ENCODE data around the gene SPPL3.
"Not testable (repeated sequence)": the region's sequence is repeated elsewhere in the genome, so short reads cannot be mapped to it uniquely, and the experiment has no call there.

Gene SPPL3, protein sequence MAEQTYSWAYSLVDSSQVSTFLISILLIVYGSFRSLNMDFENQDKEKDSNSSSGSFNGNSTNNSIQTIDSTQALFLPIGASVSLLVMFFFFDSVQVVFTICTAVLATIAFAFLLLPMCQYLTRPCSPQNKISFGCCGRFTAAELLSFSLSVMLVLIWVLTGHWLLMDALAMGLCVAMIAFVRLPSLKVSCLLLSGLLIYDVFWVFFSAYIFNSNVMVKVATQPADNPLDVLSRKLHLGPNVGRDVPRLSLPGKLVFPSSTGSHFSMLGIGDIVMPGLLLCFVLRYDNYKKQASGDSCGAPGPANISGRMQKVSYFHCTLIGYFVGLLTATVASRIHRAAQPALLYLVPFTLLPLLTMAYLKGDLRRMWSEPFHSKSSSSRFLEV

DNA sequence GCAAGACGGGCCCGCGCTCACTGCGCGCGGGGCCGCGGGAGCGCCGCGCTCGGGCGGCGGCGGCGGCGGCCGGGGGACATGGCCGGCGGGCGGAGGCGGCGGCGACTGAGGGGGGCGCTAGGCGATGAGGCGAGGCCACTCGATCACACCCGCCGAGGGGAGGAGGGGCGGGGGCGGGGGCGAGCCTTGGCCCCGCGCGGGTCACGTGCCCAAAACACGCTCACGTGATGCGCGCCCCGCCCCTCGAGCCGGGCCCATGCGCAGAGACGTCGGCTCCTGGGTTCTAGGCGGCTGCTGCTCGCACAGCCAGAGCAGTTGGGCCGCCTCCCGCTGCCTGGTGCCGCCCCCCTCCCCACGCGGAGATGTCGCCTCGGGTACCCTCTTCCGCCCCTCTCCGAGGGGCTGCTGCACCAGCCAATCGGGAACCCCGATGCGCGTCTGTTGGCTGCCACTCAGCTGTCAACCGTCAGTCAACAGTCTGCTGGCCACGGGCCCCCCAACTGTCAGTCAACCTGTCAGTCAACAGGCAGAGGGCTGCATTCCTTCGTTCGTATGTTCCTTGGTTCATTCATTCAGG, at the start of gene SPPL3:
Gene SPPL3 (minus strand): TSS at position 162 of the 577 bp plus-strand sequence. CDS start 491 bp downstream, outside the sequence.
- in situ Hi-C loops (cut with HindIII; ENCODE audit: low pct_unique_long_range_greater_than_20kb, low sequenced_read_pairs), result no loop called here
- peak; percentile 95 for DNase-seq (ENCODE audit: low read depth in 1 of 2, low spot score in 1 of 2)
- TF ChIP-seq JUND (IDR thresholded peaks at IDR 0.05; ENCODE audit: low read depth), result no peak

DNA sequence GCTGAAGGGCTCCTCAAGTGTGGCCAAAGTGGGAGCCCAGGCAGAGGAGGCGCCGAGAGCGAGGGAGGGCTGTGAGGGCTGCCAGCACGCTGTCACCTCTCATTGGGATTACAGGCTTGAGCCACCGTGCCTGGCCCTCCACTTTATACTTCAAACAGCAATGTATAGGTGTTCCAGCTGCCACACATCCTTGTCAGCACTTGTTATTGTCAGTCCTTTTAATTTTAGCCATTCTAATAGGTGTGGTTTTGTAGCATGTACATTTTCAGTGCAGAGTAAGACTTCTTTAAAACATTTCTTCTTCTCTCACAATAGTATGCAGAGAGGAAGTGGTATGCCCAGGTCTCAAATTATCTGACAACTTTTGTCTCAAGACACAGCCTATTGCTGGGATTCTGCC, 46.6 kb upstream of the SPPL3 start:
- no peak for TF ChIP-seq JUND (IDR thresholded peaks at IDR 0.05; ENCODE audit: low read depth)
- DNase-seq (ENCODE audit: low read depth in 1 of 2, low spot score in 1 of 2), result no peak
- in situ Hi-C loops (cut with HindIII; ENCODE audit: low pct_unique_long_range_greater_than_20kb, low sequenced_read_pairs), result no loop called here

GRCh38 chr12:120950260-120950799, 46.2 kb upstream of the SPPL3 start:
- in situ Hi-C loops (cut with HindIII; ENCODE audit: low pct_unique_long_range_greater_than_20kb, low sequenced_read_pairs); DNase-seq (ENCODE audit: low read depth in 1 of 2, low spot score in 1 of 2): not testable (repeated sequence)

- DNase-seq (ENCODE audit: low read depth in 1 of 2, low spot score in 1 of 2); in situ Hi-C loops (cut with HindIII; ENCODE audit: low pct_unique_long_range_greater_than_20kb, low sequenced_read_pairs): not testable (repeated sequence)
Measured at GRCh38 chr12:120945516-120945915, 41.4 kb upstream of the SPPL3 start.

DNA sequence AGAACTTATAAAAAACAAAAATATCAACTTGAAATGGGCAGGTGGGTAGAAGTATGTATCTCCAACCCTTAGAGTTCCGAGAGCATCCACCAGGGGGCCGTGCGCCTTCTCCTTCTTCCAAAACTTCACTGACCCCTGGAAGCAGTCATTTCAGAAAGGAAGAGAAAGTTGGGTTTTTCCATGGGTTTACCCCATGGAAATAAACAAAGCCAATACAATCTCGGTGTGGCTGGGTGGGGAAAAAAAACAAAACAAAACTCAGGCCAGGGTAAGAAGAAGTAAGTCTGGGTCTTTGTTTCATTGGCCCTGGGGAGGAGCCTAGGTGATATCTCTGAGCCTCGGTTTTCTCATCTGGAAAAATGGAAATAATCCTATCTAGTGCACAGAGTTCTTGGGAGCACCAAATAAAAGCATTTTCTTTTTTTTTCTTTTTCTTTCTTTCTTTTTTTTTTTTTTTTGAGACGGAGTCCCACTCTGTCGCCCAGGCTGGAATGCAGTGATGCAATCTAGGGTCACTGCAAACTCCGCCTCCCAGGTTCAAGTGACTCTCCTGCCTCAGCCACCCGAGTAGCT, 40.6 kb upstream of the SPPL3 start:
- DNase-seq (ENCODE audit: low read depth in 1 of 2, low spot score in 1 of 2), result peak; percentile 68 to 78
- in situ Hi-C loops (cut with HindIII; ENCODE audit: low pct_unique_long_range_greater_than_20kb, low sequenced_read_pairs), result no loop called here
- TF ChIP-seq JUND (IDR thresholded peaks at IDR 0.05; ENCODE audit: low read depth), result no peak

GRCh38 chr12:120943482-120943881, 39.3 kb upstream of the SPPL3 start:
- no peak for DNase-seq (ENCODE audit: low read depth in 1 of 2, low spot score in 1 of 2)
- TF ChIP-seq JUND (IDR thresholded peaks at IDR 0.05; ENCODE audit: low read depth), result no peak
- in situ Hi-C loops (cut with HindIII; ENCODE audit: low pct_unique_long_range_greater_than_20kb, low sequenced_read_pairs), result no loop called here

GRCh38 chr12:120941846-120942405, 37.8 kb upstream of the SPPL3 start:
- no peak for TF ChIP-seq JUND (IDR thresholded peaks at IDR 0.05; ENCODE audit: low read depth)
- DNase-seq (ENCODE audit: low read depth in 1 of 2, low spot score in 1 of 2), result no peak
- in situ Hi-C loops (cut with HindIII; ENCODE audit: low pct_unique_long_range_greater_than_20kb, low sequenced_read_pairs), result no loop called here

GRCh38 chr12:120941412-120941811, 37.3 kb upstream of the SPPL3 start:
- no peak for TF ChIP-seq JUND (IDR thresholded peaks at IDR 0.05; ENCODE audit: low read depth)
- no peak for DNase-seq (ENCODE audit: low read depth in 1 of 2, low spot score in 1 of 2)
- in situ Hi-C loops (cut with HindIII; ENCODE audit: low pct_unique_long_range_greater_than_20kb, low sequenced_read_pairs), result no loop called here

GRCh38 chr12:120940799-120941198, 36.6 kb upstream of the SPPL3 start:
- in situ Hi-C loops (cut with HindIII; ENCODE audit: low pct_unique_long_range_greater_than_20kb, low sequenced_read_pairs), result no loop called here
- DNase-seq (ENCODE audit: low read depth in 1 of 2, low spot score in 1 of 2), result no peak
- TF ChIP-seq JUND (IDR thresholded peaks at IDR 0.05; ENCODE audit: low read depth), result no peak

GRCh38 chr12:120940006-120940405, 35.8 kb upstream of the SPPL3 start:
- TF ChIP-seq JUND (IDR thresholded peaks at IDR 0.05; ENCODE audit: low read depth), result no peak
- in situ Hi-C loops (cut with HindIII; ENCODE audit: low pct_unique_long_range_greater_than_20kb, low sequenced_read_pairs), result no loop called here
- DNase-seq (ENCODE audit: low read depth in 1 of 2, low spot score in 1 of 2), result no peak

GRCh38 chr12:120939523-120939922, 35.4 kb upstream of the SPPL3 start:
- in situ Hi-C loops (cut with HindIII; ENCODE audit: low pct_unique_long_range_greater_than_20kb, low sequenced_read_pairs), result no loop called here
- no peak for DNase-seq (ENCODE audit: low read depth in 1 of 2, low spot score in 1 of 2)
- TF ChIP-seq JUND (IDR thresholded peaks at IDR 0.05; ENCODE audit: low read depth), result no peak

- in situ Hi-C loops (cut with HindIII; ENCODE audit: low pct_unique_long_range_greater_than_20kb, low sequenced_read_pairs), result no loop called here
- no peak for TF ChIP-seq JUND (IDR thresholded peaks at IDR 0.05; ENCODE audit: low read depth)
- DNase-seq (ENCODE audit: low read depth in 1 of 2, low spot score in 1 of 2), result no peak
Measured at GRCh38 chr12:120938496-120938895, 34.3 kb upstream of the SPPL3 start.

- TF ChIP-seq JUND (IDR thresholded peaks at IDR 0.05; ENCODE audit: low read depth), result no peak
- in situ Hi-C loops (cut with HindIII; ENCODE audit: low pct_unique_long_range_greater_than_20kb, low sequenced_read_pairs), result no loop called here
- DNase-seq (ENCODE audit: low read depth in 1 of 2, low spot score in 1 of 2), result no peak
Measured at GRCh38 chr12:120936197-120936596, 32.0 kb upstream of the SPPL3 start.
